Smooth muscle cell (in vitro differentiated cells): ENCODE measurements around the gene CRADD. TPM values are rescaled to one million over a fixed set of nuclear protein-coding genes. Genes with fewer than 3 reads are reported as not detected.
A peak's percentile ranks its signal among the peaks of the same experiment; 100 is the strongest.

ENCODE experiments used
- DNase-seq: peaks from one replicate; lab custom pipeline; 2025; ENCODE audit not compliant: unreplicated experiment; lab: John Stamatoyannopoulos, UW
- H2AFZ ChIP-seq: fragments of 200-600 bp; sonication (generic); 2 replicates; pipeline ENCODE4 v1.6.0; 2016; ENCODE audit warnings: antibody characterized with exemption, low read depth, mild to moderate bottlenecking
- H3F3A ChIP-seq: fragments of 200-600 bp; sonication (generic); 2 replicates; pipeline ENCODE4 v1.6.0; 2017; ENCODE audit warnings: antibody characterized with exemption, low read depth
- H3K27ac ChIP-seq: fragments of 200-600 bp; sonication (generic); 2 replicates; pipeline ENCODE4 v1.5.1; 2016; ENCODE audit warnings: low read depth, mild to moderate bottlenecking
- H3K27me3 ChIP-seq: fragments of 200-600 bp; sonication (generic); 2 replicates; pipeline ENCODE4 v1.6.1; 2016; ENCODE audit warnings: low read depth, mild to moderate bottlenecking
- H3K36me3 ChIP-seq: fragments of 200-600 bp; sonication (generic); 2 replicates; pipeline ENCODE4 v1.5.1; 2016; ENCODE audit warnings: low read depth
- H3K4me1 ChIP-seq: fragments of 200-600 bp; sonication (generic); 2 replicates; pipeline ENCODE4 v1.5.1; 2016; ENCODE audit warnings: low read depth
- H3K4me2 ChIP-seq: fragments of 200-600 bp; sonication (generic); 2 replicates; pipeline ENCODE4 v1.6.0; 2016; ENCODE audit warnings: mild to moderate bottlenecking
- H3K4me3 ChIP-seq: fragments of 200-600 bp; sonication (generic); 2 replicates; pipeline ENCODE4 v1.5.1; 2016; ENCODE audit warnings: mild to moderate bottlenecking
- H3K79me2 ChIP-seq: fragments of 200-600 bp; sonication (generic); 2 replicates; pipeline ENCODE4 v1.6.0; 2016; ENCODE audit warnings: low read depth, mild to moderate bottlenecking
- H3K9ac ChIP-seq: fragments of 200-600 bp; sonication (generic); 2 replicates; pipeline ENCODE4 v1.6.0; 2016; ENCODE audit warnings: low read depth
- H3K9me3 ChIP-seq: fragments of 200-600 bp; sonication (generic); replicated peaks from 2 replicates; pipeline ENCODE4 v1.5.1; 2016; ENCODE audit warnings: low read depth
- H4K20me1 ChIP-seq: fragments of 200-600 bp; sonication (generic); 2 replicates; pipeline ENCODE4 v1.6.0; 2016; ENCODE audit warnings: low read depth
- CTCF ChIP-seq: fragments of 200-600 bp; sonication (generic); IDR thresholded peaks from 2 replicates; pipeline ENCODE4 v1.5.1; 2017; ENCODE audit warnings: borderline replicate concordance, mild to moderate bottlenecking, antibody characterized with exemption; ENCODE audit not compliant: insufficient read depth, poor library complexity, severe bottlenecking
- WGBS: methylation state at CpG from one replicate; pipeline ENCODE4 v1.1.7; 2016; ENCODE audit warnings: low lambda C conversion rate; 5-methylcytosine and 5-hydroxymethylcytosine counted together
- polyA plus RNA-seq: library from polyadenylated mRNA; unstranded; fragments of >200 nt; fragmentation: Nextera tagmentation; extraction: Ambion mirVana; gene quantifications from 2 replicates; pipeline ENCODE4 v1.2.1, GENCODE V29; 2016
- total RNA-seq: library from RNA; depleted of rRNA; stranded (reverse); fragments of >200 nt; gene quantifications from 2 replicates; pipeline ENCODE4 v1.2.3, GENCODE V29; 2014

The CRADD gene
- total and polyA plus RNA-seq, 2 experiments from 2014 or later: 10.7 to 28.6 TPM

DNA sequence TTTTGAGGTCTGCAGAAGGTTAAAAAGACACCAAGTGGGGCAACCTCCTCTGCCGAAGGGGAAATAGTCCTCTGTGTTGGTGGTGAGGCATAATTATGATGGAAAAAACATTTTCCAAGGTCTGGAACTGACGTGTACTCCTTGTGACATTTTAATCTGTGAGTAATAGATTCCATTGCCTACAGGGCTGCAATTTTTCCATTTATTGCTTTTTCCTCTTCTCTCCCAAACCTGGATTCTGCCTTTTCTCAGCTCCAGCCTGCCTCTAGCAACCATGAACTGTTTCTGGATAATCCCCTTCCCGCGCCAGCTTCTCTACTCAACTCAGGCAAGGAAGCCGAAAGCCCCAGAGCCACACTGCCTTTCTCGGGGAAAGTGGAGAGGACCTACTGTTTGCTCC is 241.1 kb downstream of the CRADD start:
- H3K79me2 ChIP-seq: no peaks in the 10 kb centered on the region
- H3K4me2 ChIP-seq: peak overlapping the region; percentile 8
- no peaks in the 10 kb centered on the region for H3K27me3 ChIP-seq
- H4K20me1 ChIP-seq: no peaks in the 10 kb centered on the region
- H3K9ac ChIP-seq: peak overlapping the region; percentile 35
- peak overlapping the region; percentile 20 for H2AFZ ChIP-seq
- peaks cover 8% of the 10 kb centered on the region for H3K4me1 ChIP-seq
- H3F3A ChIP-seq: peaks cover 3% of the 10 kb centered on the region
- DNase-seq: peak; percentile 6
- peak overlapping the region; percentile 75 for H3K27ac ChIP-seq
- no peaks in the 10 kb centered on the region for H3K9me3 ChIP-seq
- WGBS: 40% methylated on average over 6 of the region's 6 CpGs
- H3K4me3 ChIP-seq: no peak overlapping the region
- TF ChIP-seq CTCF: no peak
- no peaks in the 10 kb centered on the region for H3K36me3 ChIP-seq

DNA sequence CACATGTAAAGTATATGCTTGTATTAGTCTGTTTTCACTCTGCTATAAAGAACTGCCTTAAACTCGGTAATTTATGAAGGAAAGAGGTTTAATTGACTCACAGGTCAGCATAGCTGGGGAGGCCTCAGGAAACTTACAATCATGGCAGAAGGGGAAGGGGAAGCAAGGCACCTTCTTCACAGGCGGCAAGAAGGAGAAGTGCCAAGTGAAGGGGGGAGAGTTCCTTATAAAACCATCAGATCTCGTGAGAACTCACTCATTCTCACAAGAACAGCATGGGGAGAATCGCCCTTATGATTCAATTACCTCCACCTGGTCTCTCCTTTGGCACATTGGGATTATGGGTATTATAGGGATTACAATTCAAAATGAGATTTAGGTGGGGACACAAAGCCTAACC is 241.7 kb downstream of the CRADD start:
- 90% methylated on average over 4 of the region's 4 CpGs for WGBS
- no peaks in the 10 kb centered on the region for H3K9me3 ChIP-seq
- no peak for DNase-seq
- no peaks in the 10 kb centered on the region for H4K20me1 ChIP-seq
- H3K4me1 ChIP-seq: peaks cover 2% of the 10 kb centered on the region
- no peak overlapping the region for H3K4me3 ChIP-seq
- H3K27me3 ChIP-seq: no peaks in the 10 kb centered on the region
- H3K36me3 ChIP-seq: no peaks in the 10 kb centered on the region
- H3F3A ChIP-seq: no peaks in the 10 kb centered on the region
- no peak overlapping the region for H2AFZ ChIP-seq
- no peak for TF ChIP-seq CTCF
- H3K4me2 ChIP-seq: no peak overlapping the region
- H3K9ac ChIP-seq: no peak overlapping the region
- peak overlapping the region; percentile 75 for H3K27ac ChIP-seq
- no peaks in the 10 kb centered on the region for H3K79me2 ChIP-seq

DNA sequence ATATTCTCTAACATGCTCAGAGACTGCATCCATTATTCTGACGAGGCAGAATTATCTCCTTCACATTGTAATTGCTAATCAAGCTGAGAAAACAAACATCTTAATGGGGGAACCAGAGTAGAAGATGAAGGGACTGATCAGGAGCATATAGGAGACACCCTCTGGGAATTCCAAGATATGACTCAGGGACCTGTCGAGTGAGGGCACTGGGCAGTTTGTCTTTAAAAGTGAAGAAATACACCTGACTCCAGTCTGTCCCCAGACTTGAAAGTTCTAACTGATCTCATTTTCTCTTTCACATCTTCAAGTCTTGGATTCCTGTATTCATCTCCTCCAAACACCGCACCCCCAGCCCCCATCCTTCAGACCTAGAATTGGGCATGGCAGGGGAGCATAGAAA is 244.3 kb downstream of the CRADD start:
- Histone ChIP-seq H2AFZ (no peak overlapping the region), H3K4me3 (no peak overlapping the region), H3F3A (no peaks in the 10 kb centered on the region), H3K36me3 (no peaks in the 10 kb centered on the region), H3K27me3 (no peaks in the 10 kb centered on the region), H3K79me2 (no peaks in the 10 kb centered on the region), H3K9ac (no peak overlapping the region), H4K20me1 (no peaks in the 10 kb centered on the region), H3K27ac (no peak overlapping the region), H3K4me2 (no peak overlapping the region), H3K4me1 (no peaks in the 10 kb centered on the region), H3K9me3 (no peaks in the 10 kb centered on the region)
- WGBS: 80% methylated on average over 3 of the region's 3 CpGs
- no peak for TF ChIP-seq CTCF
- no peak for DNase-seq

DNA sequence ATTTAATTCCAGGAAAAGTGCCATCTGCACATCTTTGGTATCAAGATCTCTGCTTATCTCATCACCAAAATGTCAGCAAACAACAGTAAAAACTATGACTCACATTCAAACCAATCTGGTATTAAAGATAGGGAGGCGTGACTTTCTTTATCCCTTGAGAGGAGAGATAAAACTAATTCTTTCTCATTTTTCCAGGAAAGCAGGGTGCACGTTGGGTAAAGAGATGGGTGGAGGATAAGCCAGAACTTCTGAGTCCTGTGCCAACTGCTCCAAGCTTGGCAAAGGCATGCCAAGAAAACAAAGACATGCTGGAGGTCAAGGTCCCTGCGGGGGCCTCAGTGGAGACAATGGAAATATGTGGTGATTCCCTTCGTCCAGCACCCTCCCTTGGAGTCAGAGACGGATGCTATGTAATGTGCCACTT is 245.4 kb downstream of the CRADD start:
- H3K79me2 ChIP-seq: no peaks in the 10 kb centered on the region
- no peak overlapping the region for H2AFZ ChIP-seq
- no peak overlapping the region for H3K4me3 ChIP-seq
- H4K20me1 ChIP-seq: no peaks in the 10 kb centered on the region
- H3F3A ChIP-seq: no peaks in the 10 kb centered on the region
- no peak for TF ChIP-seq CTCF
- H3K9ac ChIP-seq: no peak overlapping the region
- no peaks in the 10 kb centered on the region for H3K36me3 ChIP-seq
- H3K27me3 ChIP-seq: no peaks in the 10 kb centered on the region
- no peaks in the 10 kb centered on the region for H3K4me1 ChIP-seq
- H3K9me3 ChIP-seq: no peaks in the 10 kb centered on the region
- WGBS: 59% methylated on average over 5 of the region's 5 CpGs
- H3K4me2 ChIP-seq: no peak overlapping the region
- no peak overlapping the region for H3K27ac ChIP-seq
- DNase-seq: no peak
